ENCODE data around the gene CENPX. TPM values are rescaled to one million over a fixed set of nuclear protein-coding genes. Genes with fewer than 3 reads are reported as not detected.

CENPX gene
- polyA plus RNA-seq, 1 donor (not counting 4 experiments of a cell fraction or from before 2014, with no cell fraction given), result 48.2 TPM

DNA sequence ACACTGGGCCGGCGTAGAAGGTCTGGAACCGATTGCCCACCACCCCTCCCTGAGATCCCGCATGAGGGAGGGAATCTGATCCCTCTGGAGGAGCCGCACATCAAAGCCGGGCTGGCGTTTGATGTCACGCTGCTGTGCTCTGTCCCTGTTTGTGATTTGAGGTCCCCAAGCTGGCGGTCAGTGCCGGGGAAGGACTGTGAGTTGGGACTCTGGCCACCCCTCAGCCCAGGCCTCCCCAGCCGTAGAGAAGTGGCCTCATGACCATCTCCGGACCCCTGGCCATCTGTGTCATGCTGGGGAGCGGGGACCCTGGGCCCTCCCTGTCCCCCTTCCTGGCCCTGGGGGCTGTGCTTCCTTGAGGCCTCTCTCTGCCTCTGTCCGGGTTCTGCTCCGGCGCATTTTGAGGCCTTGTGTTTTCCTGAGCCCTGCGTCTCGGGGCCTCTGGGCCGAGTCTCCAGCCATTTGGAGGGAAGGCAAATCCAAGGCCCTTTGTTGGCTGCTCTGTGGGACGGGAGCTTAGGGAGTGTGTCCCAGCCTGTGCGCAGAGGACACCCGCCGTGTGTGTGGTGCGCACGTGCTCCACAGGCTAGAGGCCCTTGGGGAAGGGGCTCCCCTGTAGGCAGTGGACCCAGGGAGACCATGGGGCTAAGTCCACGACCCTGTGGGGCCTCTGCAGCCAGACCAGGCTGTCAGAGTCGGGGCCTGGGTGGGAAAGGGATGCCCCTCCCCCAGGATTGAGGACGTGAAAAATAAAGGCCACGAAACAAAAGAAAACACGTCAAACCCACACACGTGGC lies 30.2 kb downstream of the CENPX start:
- Histone ChIP-seq H3K36me3 (ENCODE audit: control insufficient read depth in 2 of 2, extremely low read depth in 1 of 2, insufficient read depth in 2 of 2, low read length in 2 of 2) (no peaks in the 10 kb centered on the region), H3K4me1 (ENCODE audit: control insufficient read depth, extremely low read depth, insufficient read depth, low read length) (peaks cover 14% of the 10 kb centered on the region), H3K9me1 (ENCODE audit: control insufficient read depth, extremely low read depth, insufficient read depth, low read length) (no peaks in the 10 kb centered on the region), H3K79me2 (ENCODE audit: control insufficient read depth, insufficient read depth, low read length) (no peaks in the 10 kb centered on the region), H4K20me1 (ENCODE audit: control insufficient read depth, extremely low read depth, insufficient read depth, low read length) (no peaks in the 10 kb centered on the region), H3K27ac (ENCODE audit: control insufficient read depth, insufficient read depth, low read length) (no peak overlapping the region), H3K4me2 (ENCODE audit: control insufficient read depth, extremely low read depth, insufficient read depth, low read depth, low read length) (peak overlapping the region; percentile 62), H3K9me3 (ENCODE audit: control insufficient read depth, low read depth, low read length) (no peaks in the 10 kb centered on the region), H3K27me3 (ENCODE audit: control insufficient read depth, extremely low read depth, insufficient read depth, low read length) (no peaks in the 10 kb centered on the region), H3K4me3 (ENCODE audit: control insufficient read depth in 2 of 3, extremely low read depth in 1 of 3, insufficient read depth in 2 of 3, low read depth in 1 of 3, low read length in 3 of 3) (no peak overlapping the region), H2AFZ (ENCODE audit: control insufficient read depth, low read length) (no peak overlapping the region), H3K9ac (ENCODE audit: control insufficient read depth, extremely low read depth, insufficient read depth, low read length) (peak overlapping the region; percentile 15)
- dilution Hi-C loops (cut with MboI; ENCODE audit: extremely low pct_ligation_motif_present, low sequenced_read_pairs), result no loop called here
- FAIRE-seq, result no peak
- no peak for DNase-seq (ENCODE audit: low read depth, low spot score)
- TF ChIP-seq, protein P1, sequence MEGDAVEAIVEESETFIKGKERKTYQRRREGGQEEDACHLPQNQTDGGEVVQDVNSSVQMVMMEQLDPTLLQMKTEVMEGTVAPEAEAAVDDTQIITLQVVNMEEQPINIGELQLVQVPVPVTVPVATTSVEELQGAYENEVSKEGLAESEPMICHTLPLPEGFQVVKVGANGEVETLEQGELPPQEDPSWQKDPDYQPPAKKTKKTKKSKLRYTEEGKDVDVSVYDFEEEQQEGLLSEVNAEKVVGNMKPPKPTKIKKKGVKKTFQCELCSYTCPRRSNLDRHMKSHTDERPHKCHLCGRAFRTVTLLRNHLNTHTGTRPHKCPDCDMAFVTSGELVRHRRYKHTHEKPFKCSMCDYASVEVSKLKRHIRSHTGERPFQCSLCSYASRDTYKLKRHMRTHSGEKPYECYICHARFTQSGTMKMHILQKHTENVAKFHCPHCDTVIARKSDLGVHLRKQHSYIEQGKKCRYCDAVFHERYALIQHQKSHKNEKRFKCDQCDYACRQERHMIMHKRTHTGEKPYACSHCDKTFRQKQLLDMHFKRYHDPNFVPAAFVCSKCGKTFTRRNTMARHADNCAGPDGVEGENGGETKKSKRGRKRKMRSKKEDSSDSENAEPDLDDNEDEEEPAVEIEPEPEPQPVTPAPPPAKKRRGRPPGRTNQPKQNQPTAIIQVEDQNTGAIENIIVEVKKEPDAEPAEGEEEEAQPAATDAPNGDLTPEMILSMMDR (optimal IDR thresholded peaks at IDR 0.05 in 1 of 3, IDR thresholded peaks at IDR 0.05 in 1 of 3, conservative IDR thresholded peaks at IDR 0.05 in 1 of 3; ENCODE audit: extremely low read depth in 1 of 3, insufficient read depth in 2 of 3, low read length in 3 of 3), result no peak
- TF ChIP-seq EZH2 (IDR thresholded peaks at IDR 0.05; ENCODE audit: low read length), result no peak

DNA sequence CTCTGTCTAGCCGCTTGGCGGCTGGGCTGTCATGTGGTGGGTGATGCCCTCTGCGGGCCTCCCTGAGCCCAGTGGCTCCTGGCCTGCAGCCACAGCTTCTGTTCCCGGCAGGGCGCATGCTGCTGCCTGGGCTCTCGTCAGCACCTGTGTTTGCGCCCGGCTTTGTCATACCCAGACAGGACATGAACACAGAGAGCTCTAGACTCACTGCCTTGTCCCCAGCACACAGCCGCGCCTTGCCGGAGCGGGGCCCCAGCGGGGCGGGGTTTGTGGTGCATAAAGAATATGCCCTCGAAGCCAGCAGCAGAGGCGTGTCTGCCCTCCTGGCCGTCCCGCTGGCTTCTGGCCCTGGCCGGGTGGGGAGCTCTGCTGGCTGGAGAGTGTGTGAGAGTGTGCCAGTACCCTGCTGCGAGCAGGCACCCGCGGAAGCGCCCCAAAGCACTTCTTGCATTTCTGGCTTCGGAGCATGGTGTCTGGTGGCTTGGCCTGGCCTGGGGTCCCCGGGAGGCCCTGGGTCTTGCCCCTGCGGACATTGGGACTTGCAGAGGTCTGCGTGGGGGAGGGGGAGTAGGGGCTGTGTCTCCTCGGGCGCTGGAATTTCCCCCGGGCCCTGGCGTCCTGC lies 30.9 kb downstream of the CENPX start:
- H3K9me1 ChIP-seq (ENCODE audit: control insufficient read depth, extremely low read depth, insufficient read depth, low read length), result no peaks in the 10 kb centered on the region
- DNase-seq (ENCODE audit: low read depth, low spot score) (no peak), FAIRE-seq (no peak)
- no peaks in the 10 kb centered on the region for H3K9me3 ChIP-seq (ENCODE audit: control insufficient read depth, low read depth, low read length)
- H3K36me3 ChIP-seq (ENCODE audit: control insufficient read depth in 2 of 2, extremely low read depth in 1 of 2, insufficient read depth in 2 of 2, low read length in 2 of 2), result peaks cover 0 to 4% of the 10 kb centered on the region in 2 experiments
- peak overlapping the region; percentile 15 for H3K9ac ChIP-seq (ENCODE audit: control insufficient read depth, extremely low read depth, insufficient read depth, low read length)
- H3K79me2 ChIP-seq (ENCODE audit: control insufficient read depth, insufficient read depth, low read length), result no peaks in the 10 kb centered on the region
- no peaks in the 10 kb centered on the region for H4K20me1 ChIP-seq (ENCODE audit: control insufficient read depth, extremely low read depth, insufficient read depth, low read length)
- peak overlapping the region; percentile 62 for H3K4me2 ChIP-seq (ENCODE audit: control insufficient read depth, extremely low read depth, insufficient read depth, low read depth, low read length)
- H2AFZ ChIP-seq (ENCODE audit: control insufficient read depth, low read length), result no peak overlapping the region
- no peak for TF ChIP-seq EZH2 (IDR thresholded peaks at IDR 0.05; ENCODE audit: low read length)
- TF ChIP-seq, protein P1 (optimal IDR thresholded peaks at IDR 0.05 in 1 of 3, IDR thresholded peaks at IDR 0.05 in 1 of 3, conservative IDR thresholded peaks at IDR 0.05 in 1 of 3; ENCODE audit: extremely low read depth in 1 of 3, insufficient read depth in 2 of 3, low read length in 3 of 3), result no peak
- H3K27me3 ChIP-seq (ENCODE audit: control insufficient read depth, extremely low read depth, insufficient read depth, low read length), result no peaks in the 10 kb centered on the region
- H3K27ac ChIP-seq (ENCODE audit: control insufficient read depth, insufficient read depth, low read length), result no peak overlapping the region
- dilution Hi-C loops (cut with MboI; ENCODE audit: extremely low pct_ligation_motif_present, low sequenced_read_pairs), result no loop called here
- H3K4me3 ChIP-seq (ENCODE audit: control insufficient read depth in 2 of 3, extremely low read depth in 1 of 3, insufficient read depth in 2 of 3, low read depth in 1 of 3, low read length in 3 of 3), result no peak overlapping the region
- H3K4me1 ChIP-seq (ENCODE audit: control insufficient read depth, extremely low read depth, insufficient read depth, low read length), result peaks cover 14% of the 10 kb centered on the region
